Loucy (cell line): ENCODE measurements around the gene CENPS.

Source experiments
- H2AFZ ChIP-seq: fragments of 200-600 bp; sonication (generic); 2 replicates; pipeline ENCODE4 v1.6.0; 2016; ENCODE audit warnings: antibody characterized with exemption, mild to moderate bottlenecking, low read length, moderate library complexity
- H3F3A ChIP-seq: fragments of 200-600 bp; 2 replicates; pipeline ENCODE4 v1.6.0; 2016; ENCODE audit warnings: antibody characterized with exemption, low read depth, mild to moderate bottlenecking
- H3K27me3 ChIP-seq: fragments of 200-600 bp; sonication (generic); 2 replicates; pipeline ENCODE4 v1.6.1; 2014; ENCODE audit warnings: low read length, mild to moderate bottlenecking; ENCODE audit not compliant: insufficient read depth, poor library complexity, severe bottlenecking
- H3K36me3 ChIP-seq: fragments of 200-600 bp; sonication (generic); 2 replicates; pipeline ENCODE4 v1.6.1; 2016; ENCODE audit warnings: low read length; ENCODE audit not compliant: insufficient read depth
- H3K4me1 ChIP-seq: fragments of 200-600 bp; sonication (generic); 2 replicates; pipeline ENCODE4 v1.5.1; 2014; ENCODE audit warnings: low read length, mild to moderate bottlenecking; ENCODE audit not compliant: insufficient read depth, poor library complexity, severe bottlenecking
- H3K4me2 ChIP-seq: fragments of 200-600 bp; sonication (generic); 2 replicates; pipeline ENCODE4 v1.6.0; 2014; ENCODE audit warnings: antibody characterized with exemption, low read length, low read depth, mild to moderate bottlenecking; ENCODE audit not compliant: poor library complexity, severe bottlenecking
- H3K4me3 ChIP-seq: fragments of 200-600 bp; sonication (generic); 2 replicates; pipeline ENCODE4 v1.5.1; 2014; ENCODE audit warnings: low read length, mild to moderate bottlenecking, mixed read lengths; ENCODE audit not compliant: poor library complexity, severe bottlenecking
- H3K79me2 ChIP-seq: fragments of 200-600 bp; sonication (generic); 2 replicates; pipeline ENCODE4 v1.6.1; 2014; ENCODE audit warnings: low read length; ENCODE audit not compliant: insufficient read depth
- H3K9ac ChIP-seq: fragments of 200-600 bp; sonication (generic); 2 replicates; pipeline ENCODE4 v1.6.0; 2014; ENCODE audit warnings: mild to moderate bottlenecking, low read depth, low read length, moderate library complexity; ENCODE audit not compliant: poor library complexity, severe bottlenecking
- H3K9me2 ChIP-seq: fragments of 200-600 bp; sonication (generic); replicated peaks from 2 replicates; pipeline ENCODE4 v1.6.1; 2016; ENCODE audit warnings: low read depth, low read length, mixed read lengths
- H3K9me3 ChIP-seq: fragments of 200-600 bp; sonication (generic); 2 replicates; pipeline ENCODE4 v1.6.1; 2014; ENCODE audit warnings: mild to moderate bottlenecking, antibody characterized with exemption, low read length, low read depth; ENCODE audit not compliant: insufficient read depth
- H4K20me1 ChIP-seq: fragments of 200-600 bp; sonication (generic); 2 replicates; pipeline ENCODE4 v1.6.0; 2014; ENCODE audit warnings: antibody characterized with exemption, low read length, mild to moderate bottlenecking; ENCODE audit not compliant: insufficient read depth, poor library complexity, severe bottlenecking
- EZH2phosphoT487 ChIP-seq: fragments of 200-600 bp; IDR thresholded peaks from 2 replicates; pipeline ENCODE4 v1.6.1; 2018; ENCODE audit warnings: antibody characterized with exemption, mild to moderate bottlenecking, moderate library complexity, borderline replicate concordance
- TF ChIP-seq, protein P1 (sequence below): fragments of 200-600 bp; sonication (generic); conservative IDR thresholded peaks from 2 replicates; pipeline ENCODE4 v1.5.1; 2014; ENCODE audit warnings: mild to moderate bottlenecking, antibody characterized with exemption, low read length

Gene CENPS

GRCh38 chr1:10457875-10458274 lies 27.6 kb downstream of the CENPS start:
- Histone ChIP-seq H3K27me3 (no peaks in the 10 kb centered on the region), H2AFZ (no peak overlapping the region), H4K20me1 (no peaks in the 10 kb centered on the region), H3K4me3 (no peak overlapping the region), H3K4me2 (no peak overlapping the region), H3K4me1 (peaks cover 3% of the 10 kb centered on the region), H3F3A (no peaks in the 10 kb centered on the region), H3K9ac (no peak overlapping the region), H3K79me2 (no peaks in the 10 kb centered on the region), H3K36me3 (peaks cover 13% of the 10 kb centered on the region; the same call in 1 of the 2 replicates), H3K9me2 (no peaks in the 10 kb centered on the region), H3K9me3 (no peaks in the 10 kb centered on the region)
- TF ChIP-seq EZH2phosphoT487: no peak
- TF ChIP-seq, protein P1, sequence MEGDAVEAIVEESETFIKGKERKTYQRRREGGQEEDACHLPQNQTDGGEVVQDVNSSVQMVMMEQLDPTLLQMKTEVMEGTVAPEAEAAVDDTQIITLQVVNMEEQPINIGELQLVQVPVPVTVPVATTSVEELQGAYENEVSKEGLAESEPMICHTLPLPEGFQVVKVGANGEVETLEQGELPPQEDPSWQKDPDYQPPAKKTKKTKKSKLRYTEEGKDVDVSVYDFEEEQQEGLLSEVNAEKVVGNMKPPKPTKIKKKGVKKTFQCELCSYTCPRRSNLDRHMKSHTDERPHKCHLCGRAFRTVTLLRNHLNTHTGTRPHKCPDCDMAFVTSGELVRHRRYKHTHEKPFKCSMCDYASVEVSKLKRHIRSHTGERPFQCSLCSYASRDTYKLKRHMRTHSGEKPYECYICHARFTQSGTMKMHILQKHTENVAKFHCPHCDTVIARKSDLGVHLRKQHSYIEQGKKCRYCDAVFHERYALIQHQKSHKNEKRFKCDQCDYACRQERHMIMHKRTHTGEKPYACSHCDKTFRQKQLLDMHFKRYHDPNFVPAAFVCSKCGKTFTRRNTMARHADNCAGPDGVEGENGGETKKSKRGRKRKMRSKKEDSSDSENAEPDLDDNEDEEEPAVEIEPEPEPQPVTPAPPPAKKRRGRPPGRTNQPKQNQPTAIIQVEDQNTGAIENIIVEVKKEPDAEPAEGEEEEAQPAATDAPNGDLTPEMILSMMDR: no peak

- H3K9me3 ChIP-seq: no peaks in the 10 kb centered on the region
- H3K4me1 ChIP-seq: peaks cover 3% of the 10 kb centered on the region
- no peaks in the 10 kb centered on the region for H3K9me2 ChIP-seq
- no peak overlapping the region for H2AFZ ChIP-seq
- H3F3A ChIP-seq: no peaks in the 10 kb centered on the region
- H3K79me2 ChIP-seq: no peaks in the 10 kb centered on the region
- H4K20me1 ChIP-seq: no peaks in the 10 kb centered on the region
- H3K9ac ChIP-seq: no peak overlapping the region
- TF ChIP-seq, protein P1: no peak
- TF ChIP-seq EZH2phosphoT487: no peak
- peaks cover 19% of the 10 kb centered on the region; the same call in 1 of the 2 replicates for H3K36me3 ChIP-seq
- H3K4me2 ChIP-seq: no peak overlapping the region
- no peaks in the 10 kb centered on the region for H3K27me3 ChIP-seq
- H3K4me3 ChIP-seq: no peak overlapping the region
These were observed 29.0 kb downstream of the CENPS start for GRCh38 chr1:10459184-10459583.

DNA sequence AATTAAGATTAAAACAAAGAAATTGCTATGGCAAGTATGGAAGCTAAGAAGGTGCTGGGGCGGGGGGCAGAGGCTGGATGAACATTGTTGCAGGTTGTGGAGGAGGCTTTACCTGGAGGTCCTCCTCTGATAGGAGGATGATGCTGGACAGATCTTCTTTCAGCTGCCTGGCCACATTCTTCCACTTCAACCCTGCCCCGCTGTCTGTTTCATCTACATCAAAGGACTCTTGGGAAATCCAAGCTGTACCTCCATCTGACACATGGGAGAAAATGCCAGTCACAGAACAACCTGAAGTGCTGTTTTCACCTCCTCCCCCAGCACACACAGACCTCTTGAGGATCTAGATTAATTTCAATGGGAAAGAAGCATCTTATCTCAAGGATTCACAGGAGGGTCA lies 36.8 kb downstream of the CENPS start:
- Histone ChIP-seq H3K4me3 (no peak overlapping the region), H3K9me2 (no peaks in the 10 kb centered on the region), H3K9me3 (no peaks in the 10 kb centered on the region), H3K4me1 (peaks cover 9% of the 10 kb centered on the region), H3K27me3 (no peaks in the 10 kb centered on the region), H3K4me2 (no peak overlapping the region), H2AFZ (no peak overlapping the region), H3K36me3 (peaks cover 36% of the 10 kb centered on the region; the same call in 1 of the 2 replicates), H4K20me1 (no peaks in the 10 kb centered on the region), H3K9ac (no peak overlapping the region), H3F3A (no peaks in the 10 kb centered on the region), H3K79me2 (peaks cover 11% of the 10 kb centered on the region)
- TF ChIP-seq, protein P1: no peak
- TF ChIP-seq EZH2phosphoT487: no peak
